GM12872 (cell line): Measurements from ENCODE around the gene CCDC191.

Experiments
- TF ChIP-seq, protein P1 (sequence below): IDR thresholded peaks from 3 replicates; pipeline ENCODE4 v1.5.1; 2011; ENCODE audit warnings: low read depth, mild to moderate bottlenecking, low read length, moderate library complexity; ENCODE audit not compliant: insufficient read depth

The CCDC191 gene

DNA sequence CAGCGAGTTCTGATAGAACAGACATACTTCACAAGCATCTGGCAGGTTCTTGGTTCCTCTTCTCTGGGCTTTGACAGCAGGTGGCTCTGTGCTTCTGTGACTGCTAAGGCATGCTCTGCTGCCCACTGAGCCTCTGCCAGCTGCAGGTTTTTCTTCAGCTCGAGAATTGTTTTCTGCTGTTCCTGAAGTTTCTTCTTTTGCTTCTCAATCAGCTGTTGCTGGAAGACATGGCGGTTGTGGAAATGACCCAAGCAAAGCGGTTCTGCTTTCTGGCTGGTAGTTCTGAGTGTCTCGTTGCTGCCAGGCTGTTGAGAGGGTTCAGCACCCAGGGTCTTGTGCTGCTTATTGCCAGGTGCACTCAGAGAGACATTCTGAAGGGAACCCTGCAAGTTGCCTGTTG, 50.8 kb downstream of the CCDC191 start:
- TF ChIP-seq, protein P1, sequence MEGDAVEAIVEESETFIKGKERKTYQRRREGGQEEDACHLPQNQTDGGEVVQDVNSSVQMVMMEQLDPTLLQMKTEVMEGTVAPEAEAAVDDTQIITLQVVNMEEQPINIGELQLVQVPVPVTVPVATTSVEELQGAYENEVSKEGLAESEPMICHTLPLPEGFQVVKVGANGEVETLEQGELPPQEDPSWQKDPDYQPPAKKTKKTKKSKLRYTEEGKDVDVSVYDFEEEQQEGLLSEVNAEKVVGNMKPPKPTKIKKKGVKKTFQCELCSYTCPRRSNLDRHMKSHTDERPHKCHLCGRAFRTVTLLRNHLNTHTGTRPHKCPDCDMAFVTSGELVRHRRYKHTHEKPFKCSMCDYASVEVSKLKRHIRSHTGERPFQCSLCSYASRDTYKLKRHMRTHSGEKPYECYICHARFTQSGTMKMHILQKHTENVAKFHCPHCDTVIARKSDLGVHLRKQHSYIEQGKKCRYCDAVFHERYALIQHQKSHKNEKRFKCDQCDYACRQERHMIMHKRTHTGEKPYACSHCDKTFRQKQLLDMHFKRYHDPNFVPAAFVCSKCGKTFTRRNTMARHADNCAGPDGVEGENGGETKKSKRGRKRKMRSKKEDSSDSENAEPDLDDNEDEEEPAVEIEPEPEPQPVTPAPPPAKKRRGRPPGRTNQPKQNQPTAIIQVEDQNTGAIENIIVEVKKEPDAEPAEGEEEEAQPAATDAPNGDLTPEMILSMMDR, result peak; percentile 18; the same call in 1 of the 3 replicates

- TF ChIP-seq, protein P1, result no peak
These were observed 70.8 kb downstream of the CCDC191 start for GRCh38 chr3:113985541-113985940.

GRCh38 chr3:113983544-113983943, 72.8 kb downstream of the CCDC191 start:
- TF ChIP-seq, protein P1, result no peak

DNA sequence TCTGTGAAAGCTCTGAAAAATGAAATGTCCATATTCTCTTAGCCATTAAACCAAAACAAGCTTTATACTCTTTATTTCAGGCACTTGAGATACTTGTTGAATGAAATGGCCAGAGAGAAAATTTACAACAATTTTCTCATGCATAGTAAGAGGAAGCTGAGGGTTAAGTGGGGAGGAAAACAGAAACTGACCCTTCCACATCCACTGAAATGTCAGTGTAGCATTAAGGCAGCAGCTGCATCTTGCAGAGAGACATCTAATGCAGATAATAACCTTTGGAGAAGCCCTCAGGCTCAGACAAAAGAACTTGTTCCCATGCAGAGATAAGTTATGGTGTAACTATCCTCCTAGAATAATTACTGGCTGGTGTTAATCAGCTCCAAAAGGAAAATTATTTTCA, 74.5 kb downstream of the CCDC191 start:
- TF ChIP-seq, protein P1, result no peak

- TF ChIP-seq, protein P1, result no peak
These were observed 76.4 kb downstream of the CCDC191 start for GRCh38 chr3:113979916-113980315.

GRCh38 chr3:113977822-113978221, 78.5 kb downstream of the CCDC191 start:
- TF ChIP-seq, protein P1, result no peak

DNA sequence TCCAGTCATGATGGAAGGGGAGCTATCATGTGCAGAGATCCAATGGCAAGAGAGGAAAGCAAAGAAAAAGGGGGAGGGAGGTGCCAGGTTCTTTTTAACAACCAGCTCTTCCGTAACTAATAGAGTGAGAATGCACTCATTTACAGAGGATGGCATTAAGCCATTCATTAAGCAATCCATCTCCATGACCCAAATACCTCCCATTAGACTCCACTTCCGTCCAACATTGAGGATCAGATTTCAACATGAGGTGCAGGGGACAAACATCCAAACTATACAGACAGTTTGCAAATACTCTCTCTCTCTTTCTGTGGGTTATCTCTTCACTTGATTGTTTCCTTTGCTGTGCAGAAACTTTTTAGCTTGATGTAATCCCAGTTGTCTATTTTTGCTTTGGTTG, 87.3 kb downstream of the CCDC191 start:
- TF ChIP-seq, protein P1, result no peak

GRCh38 chr3:113966172-113966571, 90.2 kb downstream of the CCDC191 start:
- TF ChIP-seq, protein P1, result no peak
